Smooth muscle cell of bladder (primary cell): ENCODE results near the gene PARD6A. TPM values are rescaled to one million over a fixed set of nuclear protein-coding genes. Genes with fewer than 3 reads are reported as not detected.

Source experiments
- total RNA-seq: library from RNA; depleted of rRNA; stranded (reverse); fragments of >200 nt; gene quantifications from 2 replicates; pipeline ENCODE4 v1.2.3, GENCODE V29; 2014

The PARD6A gene
- 0.43 and 0.65 TPM in 2 replicates for total RNA-seq

DNA sequence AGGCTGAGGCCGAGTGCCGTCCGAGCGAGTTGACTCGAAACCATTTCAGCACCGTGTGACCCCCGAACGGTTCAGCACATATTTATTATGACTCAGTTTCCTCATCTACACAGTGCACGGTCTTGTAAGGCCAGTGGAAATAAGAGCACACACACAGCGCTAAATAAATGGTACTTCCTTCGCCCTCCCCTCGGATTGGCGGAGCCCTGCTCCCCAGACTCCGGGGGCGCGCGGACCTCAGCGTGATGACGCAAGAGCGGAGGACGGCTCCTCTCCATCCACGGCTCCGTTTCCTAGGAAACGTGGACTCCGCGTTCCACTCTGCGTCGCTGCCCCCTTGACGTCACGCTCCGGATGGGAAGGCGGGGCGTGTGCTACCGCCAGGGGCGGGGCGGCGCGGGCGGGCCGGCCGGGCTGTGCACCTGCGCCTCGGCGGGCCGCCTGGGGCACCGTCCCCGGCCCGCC, at the start of gene PARD6A:
TSS of gene PARD6A (plus strand) at position 397 of the 465 bp plus-strand sequence. CDS start 79 bp downstream, outside the sequence.

DNA sequence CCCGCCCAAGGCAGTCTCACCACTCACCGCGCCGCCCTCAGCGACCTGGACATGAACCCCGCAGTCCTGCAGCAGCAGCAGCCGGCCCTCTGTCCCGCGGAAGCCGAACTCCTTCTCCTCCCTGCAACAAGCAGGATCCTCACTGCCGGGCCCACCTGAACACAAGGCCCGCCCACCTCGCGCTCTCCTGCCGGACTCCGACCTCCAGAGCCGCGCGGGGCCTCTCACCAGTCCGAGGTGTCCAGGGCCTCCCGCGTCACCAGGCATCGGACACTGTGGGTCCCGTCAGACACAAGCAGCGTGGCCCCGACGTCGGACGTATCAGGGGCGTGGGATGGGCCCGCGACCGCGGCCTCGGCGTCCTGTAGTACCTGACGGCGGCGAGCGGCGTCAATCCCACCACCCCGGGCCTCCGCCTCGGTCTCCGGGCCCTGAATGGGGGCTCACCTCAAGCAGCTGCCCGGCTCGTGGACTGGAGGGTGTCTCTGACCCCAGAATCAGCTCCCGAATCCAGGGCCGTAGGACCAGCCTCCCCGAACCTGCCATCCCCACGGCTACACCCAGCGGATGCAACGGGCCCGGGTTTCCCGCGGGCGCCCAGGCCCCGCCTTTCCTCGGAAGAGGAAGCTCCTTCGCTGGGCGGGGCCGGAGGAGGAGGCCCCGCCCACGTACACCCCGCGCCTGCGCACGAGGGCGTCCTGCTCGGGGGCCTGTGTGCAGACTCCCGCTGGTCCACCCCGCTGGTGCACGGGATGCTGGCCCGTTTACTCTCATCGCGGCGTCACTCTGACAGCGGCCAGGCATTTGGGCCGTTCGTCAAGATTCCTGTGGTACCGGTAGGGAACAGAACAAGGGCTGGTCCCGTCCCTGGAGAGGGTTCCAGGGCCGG, 841 bp upstream of the PARD6A start, which contains the start of gene ACD:
TSS of gene ACD (minus strand) at position 586 of the 889 bp plus-strand sequence. CDS start at position 546, 40 bp downstream.

GRCh38 chr16:67666559-67667452, 6.0 kb downstream of the PARD6A start, which contains the start of the genes C16orf86 and ENKD1:
TSS of gene C16orf86 (plus strand) at chr16:67666814. CDS start at chr16:67666971, 157 bp downstream.
TSS of gene ENKD1 (minus strand) at chr16:67666750. CDS start at chr16:67666442, 308 bp downstream.

Other genes with a start within 250 kb of the PARD6A start
- 5.3 and 6.5 TPM in 2 replicates for gene ZDHHC1, start 244.5 kb upstream of the PARD6A start, total RNA-seq
- gene HSD11B2, start 229.8 kb upstream of the PARD6A start, total RNA-seq: not detected in 2 replicates
- gene ATP6V0D1, start 179.8 kb upstream of the PARD6A start, total RNA-seq: 94.4 and 95.9 TPM in 2 replicates
- gene AGRP, start 177.4 kb upstream of the PARD6A start, total RNA-seq: not detected in 2 replicates
- 14.1 and 25.0 TPM in 2 replicates for gene RIPOR1, start 132.1 kb upstream of the PARD6A start, total RNA-seq
- gene CTCF, start 98.4 kb upstream of the PARD6A start, total RNA-seq: 12.7 and 15.7 TPM in 2 replicates
- 0.14 and 0.28 TPM in 2 replicates for gene CARMIL2, start 15.8 kb upstream of the PARD6A start, total RNA-seq
- gene ACD, start 700 bp upstream of the PARD6A start, total RNA-seq: 8.2 and 9.5 TPM in 2 replicates
- gene ENKD1, start 5.8 kb downstream of the PARD6A start, total RNA-seq: 15.5 and 16.6 TPM in 2 replicates
- gene C16orf86, start 5.9 kb downstream of the PARD6A start, total RNA-seq: 5.7 and 6.0 TPM in 2 replicates
- 9.1 and 13.9 TPM in 2 replicates for gene GFOD2, start 58.4 kb downstream of the PARD6A start, total RNA-seq
- 3.1 and 4.3 TPM in 2 replicates for gene RANBP10, start 145.6 kb downstream of the PARD6A start, total RNA-seq
- 0.57 and 1.2 TPM in 2 replicates for gene TSNAXIP1, start 145.9 kb downstream of the PARD6A start, total RNA-seq
- gene THAP11, start 181.4 kb downstream of the PARD6A start, total RNA-seq: 22.3 and 31.9 TPM in 2 replicates
- gene NUTF2, start 186.0 kb downstream of the PARD6A start, total RNA-seq: 94.4 and 101 TPM in 2 replicates
- gene CENPT, start 186.7 kb downstream of the PARD6A start, total RNA-seq: 13.5 and 15.4 TPM in 2 replicates
- gene EDC4, start 212.1 kb downstream of the PARD6A start, total RNA-seq: 39.3 and 43.6 TPM in 2 replicates
- 0.14 TPM in 1 of 2 replicates, not detected in the other for gene NRN1L, start 223.9 kb downstream of the PARD6A start, total RNA-seq
- 8.7 and 14.7 TPM in 2 replicates for gene PSKH1, start 232.3 kb downstream of the PARD6A start, total RNA-seq